Calu3 (cell line): ENCODE measurements around the gene TJP2. TPM values are rescaled to one million over a fixed set of nuclear protein-coding genes. Genes with fewer than 3 reads are reported as not detected.
A peak's percentile ranks its signal among the peaks of the same experiment; 100 is the strongest.

Experiments
- BruUV-seq: library from RNA; stranded (reverse); fragments of 400-500 nt; replicated peaks from 2 replicates; lab custom pipeline; 2021; lab: Mats Ljungman, UMichigan
- CTCF ChIA-PET: fragments of 300-600 bp; sonication (Branson Sonifier 250); formaldehyde crosslinking; loops from one replicate; lab custom pipeline; 2022; ENCODE audit warnings: antibody characterized with exemption; lab: Charles Lee
- DNase-seq: peaks from one replicate; pipeline ENCODE4 v3.0.0; 2022
- H3K27ac Mint-ChIP-seq: one replicate; pipeline ENCODE4 v1.8.0; 2022; ENCODE audit warnings: mixed read lengths; ENCODE audit not compliant: unreplicated experiment
- H3K27me3 Mint-ChIP-seq: one replicate; pipeline ENCODE4 v1.8.0; 2022; ENCODE audit warnings: mixed read lengths; ENCODE audit not compliant: unreplicated experiment
- H3K36me3 Mint-ChIP-seq: one replicate; pipeline ENCODE4 v1.8.0; 2022; ENCODE audit warnings: mild to moderate bottlenecking, moderate library complexity, mixed read lengths; ENCODE audit not compliant: insufficient read depth, unreplicated experiment
- H3K4me1 Mint-ChIP-seq: one replicate; pipeline ENCODE4 v1.8.0; 2022; ENCODE audit warnings: mild to moderate bottlenecking, low read depth, mixed read lengths; ENCODE audit not compliant: unreplicated experiment
- H3K4me3 Mint-ChIP-seq: one replicate; pipeline ENCODE4 v1.8.0; 2022; ENCODE audit warnings: mild to moderate bottlenecking, low read depth, moderate library complexity, mixed read lengths; ENCODE audit not compliant: unreplicated experiment
- H3K9me3 Mint-ChIP-seq: one replicate; pipeline ENCODE4 v1.8.0; 2022; ENCODE audit warnings: low read depth, mixed read lengths; ENCODE audit not compliant: unreplicated experiment
- intact Hi-C: fragments of 100-400 bp; cut with micrococcal nuclease; formaldehyde crosslinking; loops from one replicate; pipeline ENCODE4 v1.10.0; 2022; ENCODE audit not compliant: unreplicated experiment
- total RNA-seq: library from RNA; stranded (reverse); gene quantifications from 2 replicates; pipeline ENCODE4 v1.2.3, GENCODE V29; 2022
- TF ChIP-seq, protein P1 (sequence below): fragments of 200-600 bp; IDR thresholded peaks from one replicate; pipeline ENCODE4 v1.8.0; 2022; ENCODE audit warnings: antibody characterized with exemption; ENCODE audit not compliant: unreplicated experiment

TJP2 gene
- total RNA-seq, 1 experiment from 2014 or later = 139 TPM

- Mint-ChIP-seq H3K4me3 (peak overlapping the region; percentile 39), H3K27me3 (no peaks in the 10 kb centered on the region), H3K27ac (peak overlapping the region; percentile 61), H3K9me3 (no peaks in the 10 kb centered on the region), H3K4me1 (peaks cover 54% of the 10 kb centered on the region), H3K36me3 (peaks cover 31% of the 10 kb centered on the region)
- no TSS peak for BruUV-seq
- CTCF ChIA-PET = interaction anchor here (0.6 to 1.9 kb wide), 5 partner anchors 8 to 79 kb away, joined by 4 to 6 read pairs (median 5); no protein-coding TSS in a partner anchor
- DNase-seq = no peak
- intact Hi-C loops = no loop called here
- TF ChIP-seq, protein P1, sequence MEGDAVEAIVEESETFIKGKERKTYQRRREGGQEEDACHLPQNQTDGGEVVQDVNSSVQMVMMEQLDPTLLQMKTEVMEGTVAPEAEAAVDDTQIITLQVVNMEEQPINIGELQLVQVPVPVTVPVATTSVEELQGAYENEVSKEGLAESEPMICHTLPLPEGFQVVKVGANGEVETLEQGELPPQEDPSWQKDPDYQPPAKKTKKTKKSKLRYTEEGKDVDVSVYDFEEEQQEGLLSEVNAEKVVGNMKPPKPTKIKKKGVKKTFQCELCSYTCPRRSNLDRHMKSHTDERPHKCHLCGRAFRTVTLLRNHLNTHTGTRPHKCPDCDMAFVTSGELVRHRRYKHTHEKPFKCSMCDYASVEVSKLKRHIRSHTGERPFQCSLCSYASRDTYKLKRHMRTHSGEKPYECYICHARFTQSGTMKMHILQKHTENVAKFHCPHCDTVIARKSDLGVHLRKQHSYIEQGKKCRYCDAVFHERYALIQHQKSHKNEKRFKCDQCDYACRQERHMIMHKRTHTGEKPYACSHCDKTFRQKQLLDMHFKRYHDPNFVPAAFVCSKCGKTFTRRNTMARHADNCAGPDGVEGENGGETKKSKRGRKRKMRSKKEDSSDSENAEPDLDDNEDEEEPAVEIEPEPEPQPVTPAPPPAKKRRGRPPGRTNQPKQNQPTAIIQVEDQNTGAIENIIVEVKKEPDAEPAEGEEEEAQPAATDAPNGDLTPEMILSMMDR = no peak
Measured at GRCh38 chr9:69179037-69179436, 5.0 kb downstream of the TJP2 start.

GRCh38 chr9:69180200-69180599 is 6.1 kb downstream of the TJP2 start:
- Mint-ChIP-seq H3K36me3 (peaks cover 39% of the 10 kb centered on the region), H3K27ac (peak overlapping the region; percentile 93), H3K4me3 (peak overlapping the region; percentile 46), H3K27me3 (no peaks in the 10 kb centered on the region), H3K9me3 (no peaks in the 10 kb centered on the region), H3K4me1 (peaks cover 57% of the 10 kb centered on the region)
- TF ChIP-seq, protein P1 = no peak
- CTCF ChIA-PET = interaction anchor here (0.8 to 1.2 kb wide), 3 partner anchors 8 to 43 kb away, joined by 3 to 6 read pairs (median 5); no protein-coding TSS in a partner anchor
- intact Hi-C loops = loop anchor here (5.0 kb wide), 1 partner anchor 58 kb away; no protein-coding TSS in a partner anchor
- DNase-seq = no peak
- BruUV-seq = TSS peak; percentile 90

DNA sequence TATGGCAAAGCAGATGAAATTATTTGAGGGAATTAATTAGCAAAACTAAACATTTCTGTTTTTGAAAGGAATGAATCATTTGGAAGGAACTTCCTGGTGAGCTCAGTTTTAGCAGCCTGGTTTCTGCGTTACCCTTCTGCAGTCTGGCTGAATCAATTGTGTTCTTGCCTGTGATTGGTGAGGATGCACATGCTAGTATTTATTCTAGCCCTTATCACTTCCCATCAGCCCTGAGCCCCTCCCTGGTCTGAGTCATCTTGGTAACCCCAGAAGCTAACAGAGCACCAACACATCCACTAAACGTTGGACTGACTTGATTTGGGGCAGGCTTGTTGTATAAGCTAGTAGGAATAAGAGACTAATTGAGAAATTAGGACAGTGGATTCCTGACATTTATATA is 6.6 kb downstream of the TJP2 start:
- Mint-ChIP-seq H3K4me3 (peak overlapping the region; percentile 46), H3K4me1 (peaks cover 54% of the 10 kb centered on the region), H3K9me3 (no peaks in the 10 kb centered on the region), H3K27ac (peak overlapping the region; percentile 93), H3K36me3 (peaks cover 39% of the 10 kb centered on the region), H3K27me3 (no peaks in the 10 kb centered on the region)
- CTCF ChIA-PET = interaction anchor here (0.7 to 1.2 kb wide), 5 partner anchors 9 to 76 kb away, joined by 3 to 6 read pairs (median 4); no protein-coding TSS in a partner anchor
- peak; percentile 79 for DNase-seq
- BruUV-seq = no TSS peak
- TF ChIP-seq, protein P1 = no peak
- intact Hi-C loops = loop anchor here (5.0 kb wide), 1 partner anchor 58 kb away; no protein-coding TSS in a partner anchor

DNA sequence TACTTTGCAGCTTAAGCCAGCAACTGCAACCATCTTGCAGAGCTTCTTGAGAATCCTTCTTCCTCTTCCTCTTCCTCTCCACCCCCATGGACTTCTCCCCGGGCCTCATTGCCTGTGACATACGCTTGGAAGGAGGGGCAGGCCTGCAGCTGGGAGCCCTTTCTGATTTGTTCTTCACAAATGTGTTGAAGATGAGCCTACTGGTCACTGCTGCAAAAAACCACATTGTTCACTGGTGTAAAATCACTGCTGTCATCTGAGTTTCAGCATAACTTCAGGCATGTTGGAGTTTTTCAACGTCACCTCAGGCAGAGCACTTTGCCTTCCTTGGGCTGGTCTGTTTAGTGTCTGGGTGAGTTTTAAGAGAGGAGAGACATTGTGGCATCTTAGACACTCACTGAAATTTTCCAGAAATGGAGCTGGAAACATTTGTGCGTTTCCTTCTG is 7.9 kb downstream of the TJP2 start:
- Mint-ChIP-seq H3K4me3 (peak overlapping the region; percentile 57), H3K36me3 (peaks cover 46% of the 10 kb centered on the region), H3K9me3 (no peaks in the 10 kb centered on the region), H3K27me3 (no peaks in the 10 kb centered on the region), H3K27ac (peak overlapping the region; percentile 83), H3K4me1 (peaks cover 54% of the 10 kb centered on the region)
- no peak for DNase-seq
- intact Hi-C loops = loop anchor here (5.0 kb wide), 1 partner anchor 60 kb away; no protein-coding TSS in a partner anchor
- CTCF ChIA-PET = interaction anchor here (0.7 kb wide), 1 partner anchor 175 kb away, joined by 5 read pairs; no protein-coding TSS in a partner anchor
- BruUV-seq = no TSS peak
- TF ChIP-seq, protein P1 = no peak
